Bone marrow (tissue), 2 donors: ENCODE measurements around the gene EGFL7.
A peak's percentile ranks its signal among the peaks of the same experiment; 100 is the strongest.

Source experiments
- DNase-seq, 2 donors: peaks; one replicate each; lab custom pipeline; 2025; lab: John Stamatoyannopoulos, UW

The EGFL7 gene

DNA sequence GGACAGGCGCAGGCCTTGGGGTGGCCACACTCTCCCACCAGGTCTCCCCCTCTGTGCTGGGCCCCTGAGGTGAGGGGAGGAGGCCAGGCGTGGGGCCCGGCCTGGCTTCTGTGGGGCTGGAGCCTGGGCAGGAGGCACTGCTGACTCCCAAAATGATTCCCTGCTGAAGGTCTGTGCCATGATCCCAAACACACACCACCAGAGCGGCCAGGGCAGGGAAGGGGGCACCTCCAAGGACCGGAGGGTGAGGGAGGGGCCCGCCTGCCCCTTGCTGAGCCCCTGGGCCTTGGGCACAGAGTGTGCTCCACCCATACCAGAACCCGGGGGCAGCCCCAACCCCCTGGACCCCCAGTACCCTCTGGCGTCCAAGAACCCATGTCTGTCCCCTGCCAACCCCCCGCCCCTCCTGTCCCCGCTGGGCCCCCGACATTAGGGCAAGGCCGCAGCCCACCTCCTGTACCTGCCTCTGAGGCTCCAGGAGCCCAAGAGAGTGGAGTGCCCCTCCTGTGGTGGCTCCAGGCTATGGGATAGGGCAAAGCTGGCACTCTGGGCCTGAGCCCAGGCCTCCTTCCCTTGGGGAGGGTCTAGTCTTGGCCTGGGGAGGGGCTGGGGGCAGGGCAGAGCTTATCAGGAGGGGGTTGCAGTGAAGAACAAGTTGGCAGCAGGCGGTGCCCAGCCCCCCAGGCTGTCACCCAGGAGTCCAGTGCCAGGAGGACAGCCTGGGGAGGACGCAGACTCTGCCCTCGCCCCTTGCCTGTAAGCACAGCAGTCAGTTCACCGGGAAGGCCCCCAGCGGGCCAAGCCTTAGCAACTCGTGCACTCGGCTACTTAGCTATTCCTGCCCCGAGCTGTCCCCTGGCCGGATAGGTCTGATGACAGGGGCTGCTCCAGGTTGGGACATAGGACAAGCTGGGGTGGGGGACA, 2.6 kb upstream of the EGFL7 start:
- DNase-seq, result no peak

DNA sequence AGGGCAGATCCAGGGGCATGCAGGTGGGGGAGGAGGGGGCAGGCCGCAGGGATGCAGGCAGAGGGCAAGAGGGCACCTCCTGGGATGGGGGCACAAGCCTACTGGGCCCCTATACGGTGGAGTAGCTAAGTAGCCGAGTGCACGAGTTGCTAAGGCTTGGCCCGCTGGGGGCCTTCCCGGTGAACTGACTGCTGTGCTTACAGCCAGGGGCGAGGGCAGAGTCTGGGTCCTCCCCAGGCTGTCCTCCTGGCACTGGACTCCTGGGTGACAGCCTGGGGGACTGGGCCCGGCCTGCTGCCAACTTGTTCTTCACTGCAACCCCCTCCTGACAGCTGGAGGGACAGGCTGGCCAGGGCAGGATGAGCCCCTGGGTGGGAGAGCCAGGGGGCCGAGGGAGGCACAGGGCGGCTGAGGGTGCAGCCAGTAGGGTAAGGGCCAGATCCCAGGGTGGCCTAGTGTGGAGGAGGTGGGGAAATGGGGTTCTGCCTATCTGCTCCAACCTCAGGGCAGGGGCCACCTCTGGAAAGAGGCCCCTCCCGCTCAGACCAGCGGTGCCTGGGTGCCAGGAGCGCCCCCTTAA, 1.7 kb upstream of the EGFL7 start:
- no peak for DNase-seq

DNA sequence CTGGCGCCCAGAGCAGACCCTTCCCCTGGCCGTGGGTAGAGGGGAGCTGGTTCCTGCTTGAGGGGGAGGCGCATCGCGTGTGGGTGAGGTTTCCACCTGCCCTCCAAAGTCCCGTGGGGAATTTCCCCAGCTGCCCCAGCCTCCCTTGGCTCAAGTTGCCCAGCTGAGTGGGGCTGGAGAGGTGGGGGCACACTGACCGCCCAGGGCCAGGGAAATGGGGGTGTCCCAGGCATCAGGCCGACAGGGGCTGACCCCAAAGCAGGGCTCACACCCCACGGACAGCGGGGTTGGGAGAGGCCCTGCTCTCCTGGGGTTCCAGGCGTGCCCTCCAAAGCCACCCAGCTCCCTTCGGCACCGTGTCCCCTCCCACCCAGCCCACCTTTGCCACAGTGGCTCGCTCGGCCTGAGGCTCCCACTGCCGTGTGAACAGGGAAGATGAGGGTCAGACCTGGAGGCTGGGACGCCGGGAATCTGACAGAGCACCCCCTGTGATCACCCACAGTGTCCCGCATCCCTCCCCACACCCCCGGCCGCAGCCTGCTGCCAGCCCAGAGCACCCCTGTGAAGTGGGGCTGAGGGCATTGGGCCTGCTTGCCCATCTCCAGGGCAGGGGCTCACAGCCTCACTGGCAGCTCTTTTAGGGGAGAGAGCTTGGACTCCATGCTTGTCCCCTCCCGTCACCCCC, 933 bp upstream of the EGFL7 start:
- DNase-seq, result no peak

- no peak for DNase-seq
Measured at GRCh38 chr9:136662326-136662655, 425 bp upstream of the EGFL7 start.

DNA sequence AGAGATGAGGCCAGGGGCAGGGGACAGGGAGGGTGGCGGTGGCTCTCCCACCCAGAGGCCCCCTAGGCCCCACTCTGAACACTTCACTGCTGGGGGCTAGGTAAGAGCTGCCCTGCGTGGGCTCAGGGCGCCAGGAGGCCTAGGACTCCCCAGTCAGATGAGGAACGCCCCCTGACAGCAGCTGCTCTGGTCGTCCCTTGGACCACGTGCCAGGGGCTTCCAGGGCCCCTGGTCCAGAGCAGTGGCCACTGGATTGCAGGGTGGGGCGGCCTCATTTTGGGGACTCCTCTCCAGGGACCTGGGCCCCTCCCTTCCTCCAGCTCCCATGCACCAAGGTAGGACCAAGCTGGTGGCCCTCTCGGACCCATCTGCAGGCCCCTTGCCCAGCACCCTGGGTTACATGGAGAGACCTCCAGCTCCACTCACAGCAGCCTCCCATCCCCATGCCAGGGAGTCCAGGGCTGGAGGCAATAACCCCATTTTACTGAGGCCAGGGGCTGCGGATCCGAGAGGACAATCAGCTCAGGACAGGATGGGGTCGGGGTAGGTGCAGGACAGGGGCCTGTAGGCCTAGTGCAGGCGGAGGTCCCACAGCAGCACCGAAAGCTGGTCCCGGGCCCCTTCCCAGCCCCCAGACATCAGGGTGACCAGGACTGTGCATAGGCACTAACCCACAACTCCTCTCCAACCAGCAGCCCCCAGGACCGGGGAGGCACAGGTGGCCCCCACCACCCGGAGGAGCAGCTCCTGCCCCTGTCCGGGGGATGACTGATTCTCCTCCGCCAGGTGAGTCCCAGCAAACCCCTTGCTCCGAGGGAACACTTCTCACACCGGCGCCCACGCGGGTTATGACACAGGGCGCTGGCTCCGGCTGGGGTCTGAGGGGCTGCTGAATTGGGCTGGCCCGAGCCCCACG, 1.5 kb downstream of the EGFL7 start:
- no peak for DNase-seq

- DNase-seq, result no peak
Measured at GRCh38 chr9:136665111-136665703, 2.5 kb downstream of the EGFL7 start.

DNA sequence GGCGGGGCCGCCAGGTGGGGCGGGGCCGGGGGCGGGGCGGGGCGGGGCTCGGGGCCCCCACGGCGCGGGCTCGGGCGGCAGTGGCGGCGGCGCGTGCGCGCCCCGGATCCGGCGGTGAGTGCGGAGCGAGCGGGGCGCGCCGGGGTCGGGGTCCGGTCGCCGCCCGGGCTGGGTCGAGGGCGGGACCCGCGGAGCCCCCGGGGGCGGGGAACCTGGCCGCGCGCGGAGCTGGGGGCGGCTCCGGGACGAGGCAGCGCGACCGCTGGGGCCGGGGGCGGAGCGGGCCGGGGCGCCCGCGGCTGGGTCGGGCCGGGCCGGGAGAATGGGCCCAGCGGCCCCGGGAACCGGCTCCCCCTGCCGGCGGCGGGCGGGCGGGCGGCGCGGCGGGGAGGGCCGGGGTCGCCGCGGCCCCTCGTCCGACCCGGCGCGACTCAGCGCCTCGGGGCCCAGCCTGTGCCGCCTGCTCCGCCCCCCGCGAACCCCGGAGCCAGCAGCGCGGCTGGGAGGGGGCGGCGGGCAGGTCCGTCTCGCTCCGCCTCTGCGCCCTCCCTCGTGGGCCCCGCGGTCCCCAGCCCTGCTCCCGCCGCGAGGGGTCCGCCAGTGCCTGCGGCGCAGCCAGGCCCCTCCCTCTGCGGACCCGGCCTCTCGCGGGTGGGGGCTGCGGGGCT, 3.1 kb downstream of the EGFL7 start:
- DNase-seq, result no peak

DNA sequence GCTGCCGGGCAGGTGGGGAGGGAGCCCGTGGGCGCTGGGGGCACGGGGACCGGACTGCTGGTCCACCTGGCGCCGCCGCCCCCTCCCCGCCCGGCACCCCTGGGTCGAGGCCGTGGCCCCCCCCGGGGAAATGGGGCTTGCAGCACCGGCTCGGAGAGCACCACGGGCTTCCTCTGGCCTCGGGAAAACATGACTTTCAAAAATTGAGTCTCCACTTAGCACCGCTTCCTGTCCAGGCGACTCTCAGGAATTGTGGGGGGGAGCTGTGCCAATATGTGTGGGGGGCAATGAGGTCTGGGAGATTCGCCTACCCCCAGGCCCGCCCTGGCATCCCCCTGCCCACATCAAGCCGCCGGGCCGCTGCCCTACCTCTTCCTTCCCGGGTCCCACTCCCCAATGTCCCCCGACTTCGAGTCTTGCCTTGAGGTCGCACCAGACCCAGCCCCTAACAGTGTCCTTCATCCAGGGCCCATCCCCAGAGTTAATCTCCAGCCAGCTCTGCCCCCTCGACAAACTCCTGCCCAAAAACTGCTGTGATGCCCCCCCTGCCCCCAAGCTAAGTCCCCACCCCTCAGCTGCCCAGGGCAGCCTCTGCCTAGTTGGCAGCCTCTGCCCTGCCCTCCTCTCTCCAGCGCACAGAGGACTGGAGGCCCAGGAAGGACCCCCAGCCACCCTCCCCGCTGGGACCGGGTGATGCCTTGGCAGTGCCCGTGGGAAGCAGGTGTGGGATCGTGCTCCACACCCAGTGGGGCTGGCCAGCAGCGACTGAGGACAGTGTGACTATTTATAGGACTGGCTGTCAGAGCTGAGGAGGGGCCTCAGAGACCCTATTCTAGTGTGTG, 3.9 kb downstream of the EGFL7 start:
- DNase-seq, result no peak

DNA sequence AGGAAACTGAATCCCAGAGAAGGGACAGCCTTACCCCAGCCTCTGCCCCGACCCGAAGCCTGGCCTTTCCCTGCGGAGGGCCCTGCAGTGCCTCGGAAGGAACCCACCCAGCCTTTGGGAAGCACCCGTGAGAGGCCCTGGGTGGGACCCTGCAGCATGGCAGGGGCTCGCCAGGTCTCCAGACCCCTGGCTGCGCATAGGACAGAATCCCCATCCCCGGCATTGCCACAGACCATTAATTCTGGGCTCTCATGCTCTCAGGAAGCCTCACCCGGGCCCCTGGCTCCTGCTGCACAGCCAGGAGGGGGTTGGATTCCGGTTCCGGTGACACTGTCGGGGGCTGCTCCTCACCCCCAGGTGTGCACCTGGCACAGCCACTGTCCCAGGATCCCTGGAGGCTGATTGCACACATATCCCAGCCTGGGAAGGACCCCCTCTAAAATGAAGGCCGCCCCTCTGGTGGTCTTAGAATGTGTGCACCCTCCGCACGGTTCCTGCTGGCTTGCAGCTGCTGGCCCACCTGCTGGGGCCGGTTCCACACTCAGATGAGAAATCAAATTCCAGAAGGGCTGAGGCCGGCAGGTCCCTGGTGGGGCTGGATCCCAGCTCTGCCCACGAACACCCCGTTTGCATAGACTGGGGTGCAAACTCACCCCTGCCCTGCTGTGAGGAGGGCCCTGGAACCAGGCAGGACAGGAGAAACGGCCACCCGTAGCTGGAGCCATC, 4.7 kb downstream of the EGFL7 start:
- no peak for DNase-seq

DNA sequence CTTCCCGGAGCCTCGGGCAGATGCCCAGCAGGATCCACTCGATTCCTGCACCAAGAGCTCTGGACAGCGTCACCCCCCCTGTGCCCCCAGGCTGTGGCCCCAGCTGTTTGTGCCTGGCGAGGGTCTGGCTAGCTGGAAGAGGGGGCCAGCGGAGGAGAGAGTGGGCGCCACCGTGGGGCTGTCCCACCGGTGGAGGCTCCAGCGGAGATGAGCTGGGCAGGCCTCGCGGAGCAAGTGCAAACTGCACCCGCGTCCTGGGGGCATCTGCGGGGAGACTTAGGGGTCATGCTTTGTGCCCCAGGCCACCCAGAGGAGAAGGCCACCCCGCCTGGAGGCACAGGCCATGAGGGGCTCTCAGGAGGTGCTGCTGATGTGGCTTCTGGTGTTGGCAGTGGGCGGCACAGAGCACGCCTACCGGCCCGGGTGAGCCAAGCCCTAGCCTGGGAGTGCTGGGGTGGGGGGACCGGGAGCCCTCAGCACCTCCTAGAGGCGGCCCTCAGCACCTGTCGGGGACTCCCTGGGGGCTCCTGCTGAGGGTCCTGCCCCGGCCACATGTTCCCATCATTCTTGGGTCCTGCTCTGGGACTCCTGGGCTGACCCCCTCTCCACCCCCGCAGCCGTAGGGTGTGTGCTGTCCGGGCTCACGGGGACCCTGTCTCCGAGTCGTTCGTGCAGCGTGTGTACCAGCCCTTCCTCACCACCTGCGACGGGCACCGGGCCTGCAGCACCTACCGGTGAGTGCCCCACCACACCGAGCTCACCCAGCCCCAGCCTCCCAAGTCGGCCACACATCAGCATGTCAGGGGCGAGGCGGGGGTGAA, 5.4 kb downstream of the EGFL7 start:
- DNase-seq, result no peak

DNA sequence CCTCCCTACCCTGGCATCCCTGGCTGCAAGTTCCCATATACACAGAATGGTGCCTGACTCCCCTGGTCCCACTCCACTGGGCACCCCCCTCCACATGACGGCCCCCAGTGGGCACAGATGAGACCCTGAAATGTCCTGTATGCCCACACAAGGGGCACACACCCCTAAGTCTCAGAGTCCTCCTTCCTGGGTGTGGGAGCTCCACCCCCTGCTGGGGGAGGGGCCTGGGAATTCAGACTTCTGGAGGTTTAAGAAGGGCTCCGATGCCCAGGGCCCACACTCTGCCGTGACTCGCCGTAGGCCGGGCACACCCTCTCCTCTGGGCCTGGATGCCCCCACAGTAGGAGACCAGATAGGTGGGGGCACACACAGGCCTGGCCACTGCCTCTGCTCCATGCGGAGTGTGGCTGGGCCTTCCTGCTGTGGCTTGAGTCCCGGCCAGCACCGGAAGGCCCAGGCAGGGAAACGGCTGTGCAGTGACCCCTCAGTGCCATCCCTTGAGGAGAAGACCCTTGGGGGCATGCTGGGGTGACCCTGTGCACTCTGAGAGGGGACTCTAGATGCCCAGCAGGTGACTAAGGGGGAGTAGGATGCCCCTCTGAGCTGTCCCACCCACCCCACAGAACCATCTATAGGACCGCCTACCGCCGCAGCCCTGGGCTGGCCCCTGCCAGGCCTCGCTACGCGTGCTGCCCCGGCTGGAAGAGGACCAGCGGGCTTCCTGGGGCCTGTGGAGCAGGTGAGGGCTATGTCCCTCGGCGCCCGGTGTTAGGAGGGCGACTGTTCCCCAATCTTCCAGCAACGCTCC, 6.5 kb downstream of the EGFL7 start:
- no peak for DNase-seq

DNA sequence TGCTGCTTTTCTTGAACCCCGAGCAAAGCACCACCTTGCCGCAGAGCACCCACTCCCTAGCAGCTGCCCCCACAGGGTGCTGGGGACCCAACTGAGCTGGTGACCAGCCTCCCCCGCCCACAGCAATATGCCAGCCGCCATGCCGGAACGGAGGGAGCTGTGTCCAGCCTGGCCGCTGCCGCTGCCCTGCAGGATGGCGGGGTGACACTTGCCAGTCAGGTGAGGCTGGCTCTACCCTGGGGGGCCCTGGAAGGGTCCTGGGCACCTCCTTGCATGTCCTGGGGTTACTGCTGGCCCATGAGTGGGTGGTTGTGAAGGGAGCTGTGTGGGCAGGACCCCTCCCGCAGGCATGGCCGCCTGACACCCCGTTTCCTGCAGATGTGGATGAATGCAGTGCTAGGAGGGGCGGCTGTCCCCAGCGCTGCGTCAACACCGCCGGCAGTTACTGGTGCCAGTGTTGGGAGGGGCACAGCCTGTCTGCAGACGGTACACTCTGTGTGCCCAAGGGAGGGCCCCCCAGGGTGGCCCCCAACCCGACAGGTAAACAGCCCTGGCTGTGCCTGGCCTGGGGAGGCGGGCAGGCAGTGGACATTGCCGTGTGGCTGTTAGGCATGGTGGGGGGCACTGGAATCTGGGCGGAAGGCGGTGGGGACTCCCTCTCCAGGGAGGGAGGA, 7.2 kb downstream of the EGFL7 start:
- DNase-seq, result peak in 1 of 2 donors; percentile 31

- DNase-seq, result no peak
Measured at GRCh38 chr9:136670576-136671253, 8.0 kb downstream of the EGFL7 start.

DNA sequence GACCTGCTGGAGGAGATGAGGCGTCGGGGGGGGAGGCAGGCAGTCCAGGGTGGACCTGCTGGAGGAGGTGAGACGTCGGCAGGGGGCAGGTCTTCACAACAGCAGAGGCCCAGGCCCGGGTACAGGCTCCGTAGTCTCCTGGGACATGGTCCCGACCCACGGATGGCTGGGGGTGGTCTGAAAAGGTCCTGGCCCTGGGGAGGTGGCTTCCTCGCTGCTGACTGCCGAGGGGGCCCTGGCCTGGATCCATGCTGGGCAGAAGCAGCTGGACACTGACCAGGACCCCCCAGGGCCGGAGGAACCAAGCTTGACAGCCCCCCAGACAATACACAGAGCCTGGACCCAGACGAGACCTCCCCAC, 8.5 kb downstream of the EGFL7 start:
- no peak for DNase-seq

GRCh38 chr9:136671646-136672430, 9.1 kb downstream of the EGFL7 start:
- no peak for DNase-seq
